ENCODE results near the gene PLG.

Gene PLG

GRCh38 chr6:160764847-160765246 is 62.8 kb downstream of the PLG start:
- POLR2A ChIA-PET (ENCODE audit: low non-redundant PET): no interaction called here
- DNase-seq (ENCODE audit: low spot score): no peak
- H3K27ac ChIP-seq: no peak overlapping the region
- CTCF ChIA-PET: interaction anchor here (0.8 kb wide), 1 partner anchor 245 kb away, joined by 4 read pairs; no protein-coding TSS in a partner anchor
- TF ChIP-seq CTCF (conservative IDR thresholded peaks at IDR 0.05; ENCODE audit: low read depth): no peak

GRCh38 chr6:160765412-160765811 is 63.4 kb downstream of the PLG start:
- no peak overlapping the region for H3K27ac ChIP-seq
- no peak for DNase-seq (ENCODE audit: low spot score)
- no peak for TF ChIP-seq CTCF (conservative IDR thresholded peaks at IDR 0.05; ENCODE audit: low read depth)
- ChIA-PET CTCF (no interaction called here), POLR2A (ENCODE audit: low non-redundant PET) (no interaction called here)

DNA sequence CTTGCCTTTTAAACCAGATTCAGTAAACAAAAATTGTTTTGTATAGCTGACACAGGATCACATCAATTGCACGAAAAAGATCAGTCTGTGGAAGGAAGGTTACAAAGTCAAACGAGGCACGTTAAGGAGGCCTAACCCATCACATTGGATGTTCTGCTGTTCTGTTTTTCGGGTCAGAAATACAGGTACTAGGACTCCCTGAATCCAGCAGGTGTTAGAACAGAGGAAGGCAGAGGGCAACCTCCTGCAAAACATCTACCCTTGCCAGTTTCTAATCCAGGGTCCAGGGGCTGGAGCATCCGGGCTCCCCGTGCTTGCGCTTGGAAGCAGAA is 64.6 kb downstream of the PLG start:
- CTCF ChIA-PET: interaction anchor here (0.6 to 0.9 kb wide), 5 partner anchors 17 to 870 kb away, joined by 3 to 9 read pairs (median 3); no protein-coding TSS in a partner anchor
- DNase-seq (ENCODE audit: low spot score): no peak
- H3K27ac ChIP-seq: no peak overlapping the region
- POLR2A ChIA-PET (ENCODE audit: low non-redundant PET): no interaction called here
- TF ChIP-seq CTCF (conservative IDR thresholded peaks at IDR 0.05; ENCODE audit: low read depth): no peak

DNA sequence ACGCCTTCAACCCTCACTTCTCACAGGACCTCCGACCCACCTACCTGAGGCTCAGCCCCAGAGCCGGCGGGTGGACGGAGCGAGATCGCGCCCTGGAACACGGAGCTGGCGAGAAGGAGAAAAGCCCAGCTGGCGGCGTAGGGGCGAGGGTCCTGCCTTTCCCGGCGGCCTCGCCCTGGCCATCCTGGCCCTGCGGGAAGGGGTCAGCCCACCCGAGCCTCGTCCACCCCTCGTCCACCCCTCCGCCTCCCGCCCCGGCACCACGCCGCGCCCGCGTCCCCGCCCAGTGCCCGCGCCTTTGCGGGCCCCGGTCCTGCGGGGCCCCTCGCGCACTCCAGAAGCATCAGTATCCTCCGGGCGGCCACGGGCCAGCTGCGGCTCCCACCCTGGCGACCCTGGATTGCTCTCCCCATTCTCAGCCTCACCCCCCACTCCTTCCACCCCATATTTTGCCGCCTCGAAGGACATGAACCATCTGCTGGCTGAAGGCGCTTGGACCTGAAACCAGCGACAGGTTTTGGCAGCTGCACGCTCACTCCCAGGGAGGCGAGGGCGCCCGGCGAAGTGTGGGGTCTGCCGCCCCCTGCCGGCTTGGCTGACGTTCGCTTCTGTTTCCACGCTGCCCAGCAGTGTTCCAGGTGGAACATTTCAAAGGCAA is 65.1 kb downstream of the PLG start:
- H3K27ac ChIP-seq: no peak overlapping the region
- CTCF ChIA-PET: interaction anchor here (0.6 to 1.4 kb wide), 12 partner anchors 13 to 943 kb away, joined by 3 to 9 read pairs (median 3); no protein-coding TSS in a partner anchor
- peak; percentile 81 for DNase-seq (ENCODE audit: low spot score)
- TF ChIP-seq CTCF (conservative IDR thresholded peaks at IDR 0.05; ENCODE audit: low read depth): peak; percentile 92
- POLR2A ChIA-PET (ENCODE audit: low non-redundant PET): interaction anchor here (0.6 kb wide), 1 partner anchor 15 kb away, joined by 3 read pairs; no protein-coding TSS in a partner anchor

DNA sequence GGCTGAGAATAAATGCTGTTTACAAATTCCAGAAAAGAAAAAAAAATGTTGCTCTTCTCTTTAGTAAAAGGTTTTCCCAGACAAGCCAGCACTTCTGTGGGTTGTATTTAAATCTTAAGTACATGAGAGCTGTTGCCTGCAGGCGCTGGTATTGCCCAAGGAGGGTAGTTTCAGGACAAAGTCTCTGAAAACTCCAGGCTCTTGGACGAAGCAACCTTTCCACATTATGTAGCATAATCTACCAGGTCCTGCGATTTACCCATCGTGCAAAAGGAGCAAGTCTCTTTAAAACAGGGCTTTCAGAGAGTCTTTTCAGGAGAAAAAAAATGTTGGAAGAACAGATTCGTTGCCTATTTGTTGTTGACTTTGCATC is 65.6 kb downstream of the PLG start:
- no peak overlapping the region for H3K27ac ChIP-seq
- TF ChIP-seq CTCF (conservative IDR thresholded peaks at IDR 0.05; ENCODE audit: low read depth): peak; percentile 47; the same call in 1 of the 2 replicates
- no peak for DNase-seq (ENCODE audit: low spot score)
- CTCF ChIA-PET: interaction anchor here (0.6 to 1.4 kb wide), 7 partner anchors 14 to 447 kb away, joined by 3 to 6 read pairs (median 3); no protein-coding TSS in a partner anchor
- POLR2A ChIA-PET (ENCODE audit: low non-redundant PET): interaction anchor here (0.6 kb wide), 1 partner anchor 16 kb away, joined by 3 read pairs; no protein-coding TSS in a partner anchor

GRCh38 chr6:160768101-160768500 is 66.1 kb downstream of the PLG start:
- no peak for DNase-seq (ENCODE audit: low spot score)
- POLR2A ChIA-PET (ENCODE audit: low non-redundant PET): no interaction called here
- no peak for TF ChIP-seq CTCF (conservative IDR thresholded peaks at IDR 0.05; ENCODE audit: low read depth)
- no peak overlapping the region for H3K27ac ChIP-seq
- CTCF ChIA-PET: interaction anchor here (0.5 to 1.4 kb wide), 5 partner anchors 14 to 137 kb away, joined by 3 to 6 read pairs (median 3); no protein-coding TSS in a partner anchor

Data from RWPE1 (cell line).